HG03039 (cell line): ENCODE measurements around the gene TBRG1.

Experiments
- ATAC-seq: cut with Tn5 transposase; IDR thresholded peaks from one replicate; pipeline ENCODE4 v1.9.1; 2021; ENCODE audit warnings: mild to moderate bottlenecking, moderate library complexity; ENCODE audit not compliant: unreplicated experiment

The TBRG1 gene

DNA sequence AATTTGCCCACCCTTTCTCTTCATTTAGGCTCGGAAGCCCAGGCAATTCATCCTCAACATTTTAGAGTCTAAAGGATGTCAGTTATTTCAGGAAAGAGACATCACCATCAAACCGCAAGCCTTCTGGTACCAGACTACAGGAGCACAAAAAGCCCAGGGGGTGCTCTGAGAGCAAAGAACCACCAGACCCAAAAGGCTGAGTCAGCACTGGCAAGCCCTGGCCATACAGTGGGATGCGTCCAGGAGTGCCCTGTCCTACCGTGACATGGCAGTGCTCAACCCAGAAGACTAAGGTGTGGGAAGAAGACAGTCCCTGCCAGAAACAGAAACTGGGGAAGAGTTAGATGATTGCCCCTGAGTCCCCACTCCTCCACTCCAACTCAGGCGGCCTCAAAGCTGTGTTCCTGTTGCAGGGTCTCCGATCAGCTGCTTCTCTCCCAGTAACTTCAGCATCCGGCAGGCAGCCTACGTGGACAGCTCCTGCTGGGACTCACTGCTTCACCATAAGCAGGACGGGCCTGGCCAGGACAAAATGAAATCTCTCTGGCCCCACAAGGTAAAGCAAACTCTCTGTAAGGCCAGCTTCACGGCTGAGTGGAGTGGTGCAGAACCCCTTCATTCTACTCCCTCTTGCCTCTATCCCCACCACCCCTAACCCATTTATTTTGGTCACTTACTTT is 10.0 kb upstream of the TBRG1 start:
- ATAC-seq, result no peak

DNA sequence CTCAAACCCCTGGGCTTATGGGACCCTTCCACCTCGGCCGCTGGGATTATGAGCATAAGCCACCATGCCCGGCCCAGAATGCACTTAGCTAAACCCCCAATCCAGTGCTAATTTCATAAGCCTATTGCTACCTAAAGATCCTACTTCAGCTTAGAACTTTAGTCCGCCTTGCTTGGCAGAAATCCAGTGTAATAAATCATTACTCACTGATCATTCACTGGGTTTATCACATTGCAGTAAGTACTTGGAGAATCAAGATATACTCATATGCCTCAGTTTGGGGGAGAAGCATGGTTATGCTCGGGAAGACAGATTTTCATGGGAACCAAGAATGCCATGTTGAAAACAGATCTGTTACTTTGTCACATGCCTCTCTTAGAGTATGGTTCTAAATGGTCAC is 3.8 kb upstream of the TBRG1 start:
- no peak for ATAC-seq

DNA sequence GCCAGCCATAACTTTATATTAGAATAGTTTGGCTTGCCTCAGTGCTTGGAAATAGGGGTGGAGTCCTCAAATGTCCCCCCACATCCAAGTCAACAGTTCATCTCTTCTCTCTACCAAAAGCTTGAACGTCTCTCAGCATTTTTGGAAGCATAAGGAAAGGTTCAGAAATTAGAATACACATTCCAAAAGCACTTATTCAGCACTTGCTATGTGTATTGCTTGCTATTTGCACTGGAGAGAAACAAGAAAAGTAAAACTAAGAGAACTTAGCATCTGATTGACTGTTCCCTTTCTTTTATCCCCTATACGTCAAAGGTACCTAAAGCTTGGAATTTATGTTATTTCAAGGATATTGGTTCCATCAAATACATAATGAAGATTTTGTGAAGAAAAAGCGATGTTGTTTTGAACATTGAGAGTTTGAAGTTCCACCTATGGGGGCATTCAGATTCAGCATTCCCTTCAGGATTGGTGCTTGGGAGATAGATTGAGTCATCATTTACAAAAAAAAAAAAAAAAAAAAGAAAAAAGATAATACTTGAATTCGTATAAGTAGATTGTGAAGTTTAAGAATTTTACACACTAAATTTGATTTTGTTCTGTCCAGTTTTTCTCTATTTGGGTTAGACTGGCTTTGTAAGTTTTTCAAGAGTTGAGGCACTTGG is 1.3 kb downstream of the TBRG1 start:
- ATAC-seq, result no peak

- ATAC-seq, result no peak
Observed at GRCh38 chr11:124625504-124626168, 3.0 kb downstream of the TBRG1 start.

DNA sequence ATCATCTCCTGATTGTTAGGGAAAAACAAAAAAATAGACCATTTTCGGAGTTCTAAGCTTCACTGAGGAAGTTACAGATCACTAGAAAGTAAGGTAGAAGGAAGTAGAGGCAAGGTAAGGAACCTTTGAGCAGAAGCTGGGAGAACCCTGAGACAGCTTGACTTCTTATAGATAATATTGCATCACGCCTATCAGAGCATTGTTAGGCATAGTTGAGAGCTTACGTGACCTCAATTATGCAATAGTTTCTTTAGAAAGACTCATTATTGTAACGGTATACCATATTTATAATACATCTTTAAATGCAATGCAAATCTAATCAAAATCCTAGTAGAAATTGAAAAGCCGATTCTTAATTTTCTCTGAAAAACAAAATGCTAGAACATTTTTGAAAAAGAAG is 4.9 kb downstream of the TBRG1 start:
- ATAC-seq, result no peak

- ATAC-seq, result no peak
Observed at GRCh38 chr11:124629961-124630360, 7.3 kb downstream of the TBRG1 start.

GRCh38 chr11:124633355-124633754 is 10.7 kb downstream of the TBRG1 start:
- no peak for ATAC-seq

DNA sequence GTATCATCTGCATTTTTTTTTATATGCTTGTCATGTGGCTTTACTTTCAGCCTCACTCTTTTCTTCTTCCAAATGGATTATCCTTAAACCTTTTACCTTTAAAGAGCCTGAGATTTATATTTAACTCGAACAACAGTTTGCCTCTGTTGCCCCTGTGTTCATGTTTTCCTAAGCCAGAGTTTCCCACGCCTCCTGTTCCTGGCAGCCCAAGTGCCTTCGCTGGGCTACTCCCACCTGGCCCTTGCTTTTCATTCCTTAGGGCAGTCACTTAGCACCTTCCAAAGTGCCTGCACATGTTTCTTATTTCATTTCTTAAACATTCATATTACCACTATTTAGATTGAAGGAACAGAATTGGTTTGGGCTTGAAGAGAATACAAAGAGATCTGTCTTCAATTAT is 13.3 kb downstream of the TBRG1 start:
- no peak for ATAC-seq

- no peak for ATAC-seq
Observed at GRCh38 chr11:124638500-124638899, 15.8 kb downstream of the TBRG1 start.

DNA sequence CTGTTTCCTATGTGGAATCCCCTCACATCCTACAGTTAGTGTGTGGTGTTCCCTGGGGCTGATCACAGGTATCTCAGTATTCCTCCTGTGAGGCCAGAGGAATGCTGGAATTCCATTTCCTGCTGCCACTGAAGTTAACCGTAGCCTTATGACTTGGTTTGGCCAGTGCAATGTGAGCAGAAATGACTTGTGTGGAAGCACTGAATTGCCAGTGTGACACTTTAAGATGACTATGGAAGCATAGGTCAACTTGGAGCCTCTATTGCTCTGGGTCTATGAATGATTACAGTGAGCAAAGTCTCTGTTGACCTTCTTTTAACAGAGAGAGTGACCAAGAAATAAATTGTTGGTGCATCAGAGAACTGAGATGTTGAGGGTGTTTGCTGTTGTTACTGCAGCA is 16.5 kb downstream of the TBRG1 start:
- ATAC-seq, result no peak

DNA sequence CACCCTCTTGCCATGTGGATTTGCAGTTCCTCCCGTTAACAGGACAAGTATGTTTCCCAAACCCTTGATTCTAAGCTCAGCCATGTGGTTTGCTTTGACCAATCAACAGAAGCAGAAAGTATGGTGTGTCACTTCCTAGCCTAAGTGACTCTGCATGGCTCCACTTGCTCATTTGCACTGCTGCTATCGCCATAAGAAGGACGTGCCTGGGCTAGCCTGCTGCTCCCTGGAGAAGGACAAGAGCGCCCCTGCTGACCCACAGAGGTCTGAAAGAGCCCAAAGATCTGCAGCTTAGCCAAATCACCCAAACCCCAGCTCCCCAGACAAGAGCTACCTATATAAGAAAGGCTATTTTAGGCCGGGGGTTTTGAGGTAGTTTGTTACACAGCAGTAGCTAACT is 18.0 kb downstream of the TBRG1 start:
- no peak for ATAC-seq

- no peak for ATAC-seq
Observed at GRCh38 chr11:124642628-124643027, 20.0 kb downstream of the TBRG1 start.

GRCh38 chr11:124643042-124643604 is 20.5 kb downstream of the TBRG1 start:
- ATAC-seq, result no peak

GRCh38 chr11:124643605-124644425 is 21.2 kb downstream of the TBRG1 start:
- no peak for ATAC-seq

GRCh38 chr11:124644426-124645280 is 22.0 kb downstream of the TBRG1 start:
- peak; percentile 47 for ATAC-seq

DNA sequence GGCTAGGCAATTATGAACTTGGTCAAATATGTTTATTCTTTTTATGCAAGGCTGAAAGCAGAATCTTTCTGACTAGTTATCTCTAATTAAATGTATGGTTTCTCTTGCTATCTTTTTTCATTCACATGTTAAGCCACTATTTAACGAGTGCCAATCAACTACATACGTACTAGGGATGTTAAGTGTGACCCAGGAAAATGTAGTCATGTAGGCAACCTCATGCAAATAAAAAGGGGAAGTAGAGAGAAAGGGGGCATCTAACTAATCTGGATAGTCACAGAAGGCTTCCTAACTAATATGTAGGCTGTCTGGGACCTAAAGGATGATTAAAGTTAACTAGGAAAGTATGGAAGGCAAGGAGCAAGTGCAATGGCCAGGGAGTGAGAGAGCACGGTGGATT is 23.5 kb downstream of the TBRG1 start:
- no peak for ATAC-seq

DNA sequence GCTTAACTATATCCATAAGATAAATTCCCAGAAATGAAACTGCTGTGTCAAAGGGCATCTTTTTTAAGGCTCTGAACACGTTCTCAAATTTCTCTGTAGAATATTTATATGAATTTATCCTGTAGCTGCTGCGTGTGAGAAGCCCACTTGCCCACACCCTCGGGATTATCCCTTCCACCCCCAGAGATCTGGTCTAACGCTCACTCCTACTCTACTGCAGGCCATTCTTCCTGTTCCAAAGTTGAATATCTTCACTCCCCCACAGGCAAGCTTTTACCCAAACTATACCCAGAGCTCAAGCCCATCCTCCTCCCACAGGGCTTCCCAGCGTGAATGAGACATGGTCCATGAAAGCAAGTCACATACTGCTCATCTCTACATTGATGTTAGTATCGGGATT is 25.9 kb downstream of the TBRG1 start:
- no peak for ATAC-seq

GRCh38 chr11:124656774-124657630 is 34.3 kb downstream of the TBRG1 start:
- ATAC-seq, result no peak

DNA sequence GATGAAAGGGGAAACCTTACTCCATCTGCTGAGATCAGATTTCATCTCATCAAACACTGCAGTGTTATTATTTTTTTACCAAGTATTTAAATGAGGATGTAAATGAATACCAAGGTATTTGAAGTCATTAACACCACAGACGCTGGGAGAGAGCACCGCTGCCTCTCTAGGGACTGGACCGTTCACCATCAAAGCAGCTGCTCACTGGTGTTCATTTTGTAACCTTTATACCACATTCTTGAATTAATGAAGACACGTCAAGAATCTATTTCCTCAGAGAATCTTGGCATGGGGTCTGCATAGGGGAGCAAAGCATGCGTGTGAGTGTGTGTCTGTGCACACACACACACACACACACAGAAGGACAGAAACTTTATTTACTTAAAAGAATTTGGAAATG is 35.2 kb downstream of the TBRG1 start:
- no peak for ATAC-seq
